B cell (primary cell): ENCODE data around the gene IFIT2.

Source experiments
- CTCF ChIP-seq: fragments of 200-600 bp; IDR thresholded peaks from one replicate; pipeline ENCODE4 v1.8.0; 2022; ENCODE audit warnings: antibody characterized with exemption, mild to moderate bottlenecking
- EZH2 ChIP-seq: IDR thresholded peaks from 2 replicates; pipeline ENCODE4 v1.6.1; 2012; ENCODE audit warnings: borderline replicate concordance, low read depth, mild to moderate bottlenecking, moderate library complexity, low read length; ENCODE audit not compliant: insufficient read depth, poor library complexity, severe bottlenecking

GRCh38 chr10:89295597-89295996 is 6.2 kb upstream of the IFIT2 start:
- TF ChIP-seq CTCF = no peak
- no peak for TF ChIP-seq EZH2
